ENCODE data around the gene MRPL44.
"Not testable (repeated sequence)": the region's sequence is repeated elsewhere in the genome, so short reads cannot be mapped to it uniquely, and the experiment has no call there.

The MRPL44 gene

DNA sequence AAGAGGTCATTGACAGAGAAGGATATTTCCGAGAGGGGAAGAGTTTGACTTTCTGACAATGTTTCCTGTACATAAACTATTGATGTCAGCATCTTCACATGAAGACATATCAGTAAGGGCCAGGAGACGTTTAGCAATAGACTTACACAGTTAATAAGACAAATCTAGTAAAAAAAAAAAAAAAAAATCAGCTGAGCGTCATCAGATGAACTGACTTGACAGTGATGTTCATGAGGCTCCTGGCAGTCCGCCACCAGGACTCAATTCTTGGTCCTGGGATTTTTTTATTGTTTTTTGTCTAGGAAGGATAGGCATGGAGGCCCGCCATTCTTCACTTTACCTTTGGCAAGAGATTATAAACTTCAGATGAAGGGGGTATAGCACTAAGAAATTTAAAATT, 14.5 kb downstream of the MRPL44 start:
- no peak for DNase-seq (ENCODE audit: low read depth)

GRCh38 chr2:223972656-223973102, 15.4 kb downstream of the MRPL44 start:
- DNase-seq (ENCODE audit: low read depth) = no peak

DNA sequence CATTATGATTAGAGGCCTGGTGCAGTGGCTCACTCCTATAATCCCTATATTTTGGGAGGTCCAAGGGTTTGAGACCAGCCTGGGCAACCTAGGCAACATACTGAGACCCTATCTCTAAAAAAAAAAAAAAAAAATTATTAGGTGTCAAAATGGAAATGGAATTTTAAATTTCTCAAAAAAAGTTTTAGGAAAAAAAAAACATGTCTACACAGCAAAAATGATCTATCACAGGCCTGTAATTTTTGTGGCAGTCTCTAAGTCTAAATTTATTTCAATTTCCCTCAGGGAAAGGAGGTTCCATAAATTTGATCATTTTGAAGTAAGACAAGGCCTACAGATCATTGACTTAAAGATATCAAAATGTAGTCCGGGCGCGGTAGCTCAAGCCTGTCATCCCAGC, 16.3 kb downstream of the MRPL44 start:
- DNase-seq (ENCODE audit: low read depth) = no peak

GRCh38 chr2:223976635-223977226, 19.5 kb downstream of the MRPL44 start:
- DNase-seq (ENCODE audit: low read depth) = no peak

DNA sequence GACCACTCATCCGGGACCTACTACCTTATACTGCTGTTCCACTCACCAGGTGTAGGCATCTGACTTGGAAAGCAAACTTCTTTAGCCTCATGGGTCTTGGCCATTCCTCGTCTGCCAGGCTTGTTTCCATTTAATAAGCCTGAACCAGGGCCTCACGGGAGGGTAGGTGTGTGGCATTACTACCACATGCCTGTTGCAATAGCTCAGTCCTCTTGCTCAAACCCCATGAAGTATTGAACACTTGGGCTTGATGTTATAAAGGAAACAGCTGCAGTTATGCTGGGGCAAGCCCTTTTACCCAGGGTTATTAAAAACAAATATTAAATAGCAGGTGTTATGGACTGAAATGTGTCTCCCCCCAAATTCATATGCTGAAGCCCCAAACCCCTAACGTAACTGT, 21.2 kb downstream of the MRPL44 start:
- no peak for DNase-seq (ENCODE audit: low read depth)

- no peak for DNase-seq (ENCODE audit: low read depth)
Measured at GRCh38 chr2:223979730-223980396, 22.6 kb downstream of the MRPL44 start.

DNA sequence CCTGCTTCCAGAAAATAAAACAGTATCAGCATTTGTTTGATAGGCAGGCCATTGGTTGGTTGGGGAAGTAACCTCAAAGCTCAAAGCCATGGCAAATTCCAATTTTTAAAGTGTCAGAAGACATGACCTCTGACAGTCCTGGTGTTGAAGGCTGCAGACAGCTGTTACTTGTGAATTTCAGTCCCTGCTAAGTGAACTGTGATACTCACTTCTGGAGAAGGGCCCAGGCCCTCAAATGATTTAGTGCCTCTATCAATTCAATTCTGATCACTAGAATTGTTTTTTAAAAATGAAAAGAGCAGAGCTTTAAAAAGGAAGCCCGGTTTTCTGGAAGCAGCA, 23.1 kb downstream of the MRPL44 start:
- DNase-seq (ENCODE audit: low read depth) = no peak

DNA sequence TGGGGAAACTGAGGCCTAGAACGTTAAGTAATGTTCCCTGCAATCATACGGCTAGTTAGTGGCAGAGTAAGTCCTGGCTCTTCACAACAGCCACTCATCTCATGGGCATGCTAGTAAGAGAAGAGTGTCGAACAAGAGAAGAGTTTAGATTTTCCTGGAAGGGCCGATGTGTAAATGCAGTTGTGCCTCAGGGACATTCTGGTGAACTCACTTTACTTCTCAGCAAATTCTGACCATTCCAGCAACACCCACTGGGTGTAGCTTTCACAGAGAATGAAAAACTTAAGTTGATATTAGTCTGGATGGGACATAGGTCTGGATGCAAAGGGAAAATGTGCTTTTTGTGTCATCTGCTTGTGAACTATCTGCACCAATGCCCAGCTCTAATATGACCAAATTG, 23.5 kb downstream of the MRPL44 start:
- no peak for DNase-seq (ENCODE audit: low read depth)

- DNase-seq (ENCODE audit: low read depth) = no peak
Measured at GRCh38 chr2:223981241-223981640, 24.0 kb downstream of the MRPL44 start.

DNA sequence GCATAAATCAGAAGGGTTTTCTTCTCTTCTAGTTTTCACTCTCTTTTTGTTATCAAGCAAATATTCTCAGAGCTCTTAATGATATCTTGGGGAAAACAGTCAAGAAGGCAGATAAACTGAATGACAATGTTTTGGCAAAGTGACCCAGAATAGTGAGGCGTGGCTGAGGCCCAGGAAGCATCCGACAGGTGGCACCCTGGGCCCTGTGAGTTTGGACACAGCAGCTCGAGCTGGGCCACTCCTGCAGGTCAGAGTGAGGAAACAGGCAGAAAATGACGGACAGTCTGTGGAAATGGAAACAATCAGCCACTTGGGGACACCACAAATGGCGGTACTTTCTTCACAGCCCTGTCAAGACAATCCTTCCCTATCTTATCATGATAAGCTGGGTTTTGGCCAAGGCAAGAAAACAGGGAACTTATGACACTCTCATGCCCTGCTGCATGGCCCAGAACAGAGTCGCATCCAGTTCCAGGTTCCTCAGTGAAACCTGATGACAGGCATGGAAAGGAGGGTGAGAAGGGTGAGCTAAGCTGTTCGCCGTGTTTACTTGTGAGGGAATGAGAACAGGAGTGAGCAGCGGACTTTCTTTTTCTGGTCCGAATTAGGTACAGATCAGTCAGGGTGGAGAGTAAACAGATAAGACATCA, 32.1 kb downstream of the MRPL44 start:
- no peak for DNase-seq (ENCODE audit: low read depth)

GRCh38 chr2:223989856-223990232, 32.6 kb downstream of the MRPL44 start:
- no peak for DNase-seq (ENCODE audit: low read depth)

DNA sequence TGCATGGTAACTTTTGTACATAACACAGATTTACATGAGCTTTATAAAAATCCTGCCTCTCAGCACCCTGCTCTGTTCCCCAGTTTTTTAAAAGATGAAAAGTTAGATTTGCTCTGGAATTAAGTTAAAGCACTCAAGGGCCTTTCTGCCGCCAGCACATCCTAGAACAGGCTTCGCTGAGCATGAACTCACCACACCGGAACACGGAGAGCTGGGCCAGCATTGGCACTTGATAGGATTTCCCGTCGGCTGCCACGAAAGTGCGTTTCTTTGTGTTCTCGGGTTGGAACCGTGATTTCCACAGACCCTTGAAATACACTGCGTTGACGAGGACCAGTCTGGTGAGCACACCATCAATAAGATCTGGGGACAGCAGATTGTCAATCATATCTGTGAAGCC, 34.3 kb downstream of the MRPL44 start:
- no peak for DNase-seq (ENCODE audit: low read depth)

- DNase-seq (ENCODE audit: low read depth) = peak; percentile 24
Measured at GRCh38 chr2:223993634-223994232, 36.5 kb downstream of the MRPL44 start.

DNA sequence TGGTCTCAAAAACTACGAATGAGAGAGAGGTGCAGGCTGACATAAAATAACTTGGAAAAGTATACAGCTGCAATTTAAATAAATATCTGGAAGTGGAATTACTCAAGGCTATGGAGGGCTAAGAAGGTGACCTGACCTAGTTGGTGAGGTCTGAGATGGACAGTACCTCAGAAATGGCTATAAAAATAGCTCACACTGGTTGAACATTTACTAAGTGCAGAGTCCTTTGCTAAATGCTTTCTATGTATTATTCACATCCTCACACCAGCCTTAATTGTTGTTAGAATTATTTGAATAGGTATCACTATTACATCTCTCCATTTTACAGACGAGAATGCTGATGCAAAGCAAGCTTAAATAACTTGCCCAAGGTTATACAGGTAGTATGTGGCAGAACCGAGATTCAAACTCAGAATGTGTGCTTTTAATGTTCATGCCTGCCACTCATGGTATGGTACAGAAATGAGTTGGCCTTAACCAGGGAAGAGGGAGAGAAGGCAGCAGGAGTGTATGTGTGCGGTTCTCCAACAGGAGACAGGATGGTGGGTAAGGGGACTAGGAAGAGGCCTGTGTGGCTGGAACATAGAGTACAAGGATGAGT, 37.4 kb downstream of the MRPL44 start:
- DNase-seq (ENCODE audit: low read depth) = no peak

DNA sequence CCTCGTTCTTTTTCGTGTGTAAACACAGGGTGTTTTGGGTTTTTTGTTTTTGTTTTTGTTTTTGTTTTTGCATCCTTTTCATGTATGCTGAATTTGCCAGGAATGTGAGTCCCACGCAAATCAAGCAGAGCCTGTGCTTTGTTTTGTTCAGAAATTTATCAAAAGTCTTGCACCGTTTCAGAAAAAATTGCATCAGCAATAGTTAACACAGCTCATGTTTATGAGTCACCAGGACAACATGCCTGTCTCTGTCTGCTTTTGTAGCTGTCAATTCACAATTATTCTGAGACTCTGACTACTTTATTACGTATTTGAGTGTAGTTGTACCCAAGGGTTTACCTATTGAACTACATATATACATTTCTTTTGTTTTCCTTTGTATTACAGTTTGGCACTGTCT, 38.3 kb downstream of the MRPL44 start:
- DNase-seq (ENCODE audit: low read depth) = no peak

- no peak for DNase-seq (ENCODE audit: low read depth)
Measured at GRCh38 chr2:223996391-223996790, 39.1 kb downstream of the MRPL44 start.

DNA sequence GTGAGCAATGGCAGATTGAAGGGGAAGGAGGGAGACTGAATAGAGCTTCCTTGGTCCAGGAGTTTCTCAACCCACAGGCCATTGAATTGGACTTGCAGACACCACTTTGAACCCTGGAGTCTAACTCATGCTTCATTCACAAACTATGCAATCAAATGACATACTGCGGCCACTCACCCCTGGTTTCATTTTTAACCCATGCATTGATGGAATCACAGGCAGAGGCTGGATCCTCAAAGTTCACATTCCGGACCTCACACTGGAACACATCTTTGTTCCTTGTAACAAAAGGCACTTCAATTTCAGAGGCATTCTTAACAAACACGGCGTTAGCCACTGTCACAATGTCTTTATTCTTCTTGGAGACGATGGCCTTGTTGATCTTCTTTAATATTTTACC, 40.7 kb downstream of the MRPL44 start:
- no peak for DNase-seq (ENCODE audit: low read depth)

DNA sequence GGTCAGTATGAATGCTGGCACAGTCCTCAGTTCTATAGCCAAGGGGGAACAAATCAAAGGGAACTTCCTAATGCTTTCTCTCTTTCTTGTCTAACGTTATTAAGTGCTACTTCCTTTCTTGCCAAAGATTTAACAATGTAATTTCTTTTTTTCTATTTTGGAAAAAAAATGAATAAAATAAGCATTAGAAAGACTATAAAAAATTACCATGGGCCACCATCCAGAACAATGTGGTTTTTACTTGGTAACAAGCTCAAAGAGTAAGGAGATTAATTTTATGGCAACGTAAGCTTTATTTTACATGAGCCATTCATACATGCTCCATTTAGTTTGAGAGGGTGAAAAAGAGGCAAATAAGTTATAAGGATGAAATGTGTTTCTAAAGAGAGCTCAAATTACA, 41.7 kb downstream of the MRPL44 start:
- no peak for DNase-seq (ENCODE audit: low read depth)

GRCh38 chr2:223999862-224000261, 42.6 kb downstream of the MRPL44 start:
- DNase-seq (ENCODE audit: low read depth) = no peak

- DNase-seq (ENCODE audit: low read depth) = not testable (repeated sequence)
Measured at GRCh38 chr2:224000662-224001061, 43.4 kb downstream of the MRPL44 start.

GRCh38 chr2:224004105-224004695, 46.9 kb downstream of the MRPL44 start:
- DNase-seq (ENCODE audit: low read depth) = no peak

- DNase-seq (ENCODE audit: low read depth) = no peak
Measured at GRCh38 chr2:224008702-224009261, 51.5 kb downstream of the MRPL44 start.

Data from activated T-helper 9 cell treated with anti-CD3 and anti-CD28 coated beads, Interleukin-2, amount 50 U/mL, for 16 hours (primary cell).